Measurements from ENCODE around the gene GRM2. TPM values are rescaled to one million over a fixed set of nuclear protein-coding genes. Genes with fewer than 3 reads are reported as not detected.

The GRM2 gene
- total RNA-seq, 1 donor from 2014 or later: not detected

DNA sequence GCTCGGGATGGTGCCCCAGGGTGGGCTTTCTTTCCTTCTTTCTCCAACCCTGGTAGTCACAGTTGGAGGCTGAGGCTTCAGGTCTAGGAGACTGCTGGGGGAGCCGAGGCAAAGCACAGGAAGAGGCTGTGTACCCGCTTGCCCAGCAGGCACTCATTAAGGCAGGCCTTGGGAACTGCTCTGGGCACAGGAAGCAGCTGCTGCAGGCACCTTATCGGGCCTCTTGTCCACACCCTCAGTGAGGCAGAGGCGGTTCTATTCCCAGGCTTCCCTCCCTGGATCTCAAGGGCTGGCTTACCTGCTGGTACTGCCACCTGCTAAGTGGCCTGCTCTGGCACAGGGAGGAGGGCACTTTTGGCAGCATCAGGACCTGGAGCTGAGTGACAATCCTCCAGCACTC lies 15.8 kb upstream of the GRM2 start:
- Histone ChIP-seq H3K4me3 (no peak overlapping the region), H3K36me3 (peaks cover 42 to 44% of the 10 kb centered on the region in 2 donors), H3K4me1 (no peaks in the 10 kb centered on the region), H3K27ac (no peak overlapping the region), H3K27me3 (no peaks in the 10 kb centered on the region), H3K9me3 (no peaks in the 10 kb centered on the region)
- no peak for DNase-seq (ENCODE audit: low spot score in 2 of 2)
- intact Hi-C loops (cut with DNase I): no loop called here
- TF ChIP-seq, protein P1, sequence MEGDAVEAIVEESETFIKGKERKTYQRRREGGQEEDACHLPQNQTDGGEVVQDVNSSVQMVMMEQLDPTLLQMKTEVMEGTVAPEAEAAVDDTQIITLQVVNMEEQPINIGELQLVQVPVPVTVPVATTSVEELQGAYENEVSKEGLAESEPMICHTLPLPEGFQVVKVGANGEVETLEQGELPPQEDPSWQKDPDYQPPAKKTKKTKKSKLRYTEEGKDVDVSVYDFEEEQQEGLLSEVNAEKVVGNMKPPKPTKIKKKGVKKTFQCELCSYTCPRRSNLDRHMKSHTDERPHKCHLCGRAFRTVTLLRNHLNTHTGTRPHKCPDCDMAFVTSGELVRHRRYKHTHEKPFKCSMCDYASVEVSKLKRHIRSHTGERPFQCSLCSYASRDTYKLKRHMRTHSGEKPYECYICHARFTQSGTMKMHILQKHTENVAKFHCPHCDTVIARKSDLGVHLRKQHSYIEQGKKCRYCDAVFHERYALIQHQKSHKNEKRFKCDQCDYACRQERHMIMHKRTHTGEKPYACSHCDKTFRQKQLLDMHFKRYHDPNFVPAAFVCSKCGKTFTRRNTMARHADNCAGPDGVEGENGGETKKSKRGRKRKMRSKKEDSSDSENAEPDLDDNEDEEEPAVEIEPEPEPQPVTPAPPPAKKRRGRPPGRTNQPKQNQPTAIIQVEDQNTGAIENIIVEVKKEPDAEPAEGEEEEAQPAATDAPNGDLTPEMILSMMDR (IDR thresholded peaks at IDR 0.05): no peak

DNA sequence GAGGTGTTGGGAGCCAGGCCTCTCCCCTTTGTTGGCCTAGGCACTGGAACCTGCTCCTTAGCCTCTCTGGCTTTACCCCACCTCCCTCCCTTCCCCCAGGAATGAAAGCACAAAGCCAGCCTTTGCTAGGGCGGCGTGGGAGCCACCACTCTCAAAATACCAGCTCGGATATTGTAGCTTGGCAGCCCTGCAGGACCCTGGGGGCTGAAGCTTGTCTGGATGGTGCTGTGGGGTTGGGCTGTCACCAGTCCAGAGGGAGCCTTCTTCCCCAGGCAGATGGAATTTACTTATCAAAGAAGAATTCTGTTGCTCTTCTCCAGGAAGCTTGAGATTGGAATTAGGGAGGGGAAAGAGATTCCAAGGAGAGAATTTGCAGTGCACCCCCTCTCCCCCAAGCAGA lies 14.9 kb upstream of the GRM2 start:
- H3K36me3 ChIP-seq: peaks cover 40 to 51% of the 10 kb centered on the region in 2 donors
- H3K27me3 ChIP-seq: no peaks in the 10 kb centered on the region
- no peak overlapping the region for H3K4me3 ChIP-seq
- TF ChIP-seq, protein P1 (IDR thresholded peaks at IDR 0.05): no peak
- no peak overlapping the region for H3K27ac ChIP-seq
- intact Hi-C loops (cut with DNase I): no loop called here
- no peak for DNase-seq (ENCODE audit: low spot score in 2 of 2)
- H3K4me1 ChIP-seq: no peaks in the 10 kb centered on the region
- no peaks in the 10 kb centered on the region for H3K9me3 ChIP-seq

DNA sequence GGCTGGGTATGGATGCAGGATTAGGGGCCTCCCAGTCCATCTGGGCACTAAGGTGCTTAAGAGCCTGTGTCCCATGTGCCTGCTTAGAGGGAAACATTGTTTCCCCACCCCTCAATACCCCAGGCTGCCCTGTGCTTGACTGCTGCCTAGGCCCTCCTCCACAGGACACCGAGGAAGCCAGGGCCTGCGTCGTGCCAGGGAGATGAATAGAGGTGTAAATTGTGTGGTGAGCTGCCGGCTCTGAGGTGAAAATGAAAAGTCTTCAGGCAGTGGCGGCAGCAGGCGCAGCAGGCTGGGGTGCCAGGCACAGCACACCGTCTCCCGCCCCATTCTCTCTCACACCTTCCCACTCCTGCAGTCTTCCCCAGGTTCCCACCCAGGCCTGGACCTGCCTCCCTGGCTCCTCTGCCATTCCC lies 13.9 kb upstream of the GRM2 start:
- TF ChIP-seq, protein P1 (IDR thresholded peaks at IDR 0.05): no peak
- peaks cover 47 to 55% of the 10 kb centered on the region in 2 donors for H3K36me3 ChIP-seq
- intact Hi-C loops (cut with DNase I): no loop called here

DNA sequence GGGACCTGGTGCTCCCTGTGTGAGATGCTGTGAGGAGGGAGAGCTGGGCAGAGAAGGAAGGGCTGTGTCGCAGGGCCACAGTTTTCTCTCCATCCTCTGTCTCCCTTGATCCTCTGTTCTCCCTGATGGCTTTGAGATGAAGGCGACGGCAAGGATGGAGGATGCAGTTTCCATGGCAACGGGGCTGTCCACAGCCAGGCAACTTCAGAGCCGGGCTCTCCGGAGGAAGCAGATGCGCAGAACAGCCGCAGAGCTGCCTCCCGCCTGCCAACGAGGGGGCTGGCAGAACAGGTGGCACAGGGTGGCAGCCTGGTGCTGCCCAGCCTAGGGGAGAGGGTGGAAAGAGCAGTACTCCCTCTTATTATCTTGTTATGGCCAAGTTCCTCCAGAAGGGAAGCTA lies 9.9 kb upstream of the GRM2 start:
- H3K4me1 ChIP-seq: no peaks in the 10 kb centered on the region
- H3K27me3 ChIP-seq: no peaks in the 10 kb centered on the region
- TF ChIP-seq, protein P1 (IDR thresholded peaks at IDR 0.05): no peak
- no peak overlapping the region for H3K4me3 ChIP-seq
- no peak for DNase-seq (ENCODE audit: low spot score in 2 of 2)
- H3K36me3 ChIP-seq: peaks cover 52 to 81% of the 10 kb centered on the region in 2 donors
- H3K27ac ChIP-seq: no peak overlapping the region
- intact Hi-C loops (cut with DNase I): no loop called here
- no peaks in the 10 kb centered on the region for H3K9me3 ChIP-seq

More for the DNA sequence above, 13.9 kb upstream of the GRM2 start:
- Histone ChIP-seq H3K27ac (no peak overlapping the region), H3K27me3 (no peaks in the 10 kb centered on the region), H3K9me3 (no peaks in the 10 kb centered on the region), H3K4me1 (no peaks in the 10 kb centered on the region), H3K4me3 (no peak overlapping the region)
- DNase-seq (ENCODE audit: low spot score in 2 of 2): no peak

DNA sequence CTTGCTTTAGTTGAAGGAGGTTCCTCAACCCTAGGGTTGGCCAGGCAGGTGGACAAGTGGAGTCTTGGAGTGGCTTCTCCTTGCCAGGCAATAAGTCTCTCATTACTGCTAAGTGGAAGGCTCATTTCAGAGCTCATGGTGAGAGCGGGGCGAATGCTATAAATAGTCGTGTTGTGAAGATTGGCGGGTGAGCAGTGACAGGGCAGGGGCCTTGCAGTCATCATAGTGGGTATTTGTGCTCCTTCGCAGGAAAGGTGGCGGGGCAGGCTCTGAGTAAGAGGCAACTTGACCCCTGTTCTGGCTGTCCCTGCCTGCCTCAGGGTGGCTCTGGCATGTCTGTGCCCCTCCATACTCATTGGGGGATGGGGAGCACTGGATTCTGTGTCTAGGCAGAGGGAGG lies 8.7 kb upstream of the GRM2 start:
- H3K27ac ChIP-seq: no peak overlapping the region
- DNase-seq (ENCODE audit: low spot score in 2 of 2): no peak
- H3K27me3 ChIP-seq: no peaks in the 10 kb centered on the region
- no peak overlapping the region for H3K4me3 ChIP-seq
- peaks cover 46 to 85% of the 10 kb centered on the region in 2 donors for H3K36me3 ChIP-seq
- no peaks in the 10 kb centered on the region for H3K9me3 ChIP-seq
- no peaks in the 10 kb centered on the region for H3K4me1 ChIP-seq
- TF ChIP-seq, protein P1 (IDR thresholded peaks at IDR 0.05): no peak
- intact Hi-C loops (cut with DNase I): no loop called here

DNA sequence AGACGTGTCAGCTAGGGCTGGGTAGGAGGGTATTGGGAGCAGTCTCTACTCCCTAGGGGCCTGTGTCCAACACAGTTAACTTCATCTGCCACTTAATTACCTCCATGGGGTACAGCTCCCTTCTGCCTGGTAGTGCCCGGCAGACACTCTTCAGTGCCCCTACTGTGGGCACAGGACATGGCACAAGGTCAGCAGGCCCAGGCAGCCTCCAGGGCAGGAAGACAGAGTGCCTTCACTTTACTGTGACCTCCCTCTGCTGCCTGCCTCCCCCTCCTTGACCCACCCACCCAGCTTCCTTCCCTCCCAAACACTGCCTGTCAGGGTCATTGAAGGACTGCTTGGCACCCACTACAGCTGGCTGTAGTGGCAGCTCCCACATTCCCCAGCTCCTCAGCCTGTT lies 6.5 kb upstream of the GRM2 start:
- TF ChIP-seq, protein P1 (IDR thresholded peaks at IDR 0.05): no peak
- H3K27ac ChIP-seq: no peak overlapping the region
- H3K27me3 ChIP-seq: no peaks in the 10 kb centered on the region
- no peak for DNase-seq (ENCODE audit: low spot score in 2 of 2)
- no peaks in the 10 kb centered on the region for H3K4me1 ChIP-seq
- intact Hi-C loops (cut with DNase I): no loop called here
- no peak overlapping the region for H3K4me3 ChIP-seq
- H3K36me3 ChIP-seq: peaks cover 42 to 84% of the 10 kb centered on the region in 2 donors
- H3K9me3 ChIP-seq: no peaks in the 10 kb centered on the region
